Esophagus (tissue), 2 donors: ENCODE data around the gene EFCAB6. TPM values are rescaled to one million over a fixed set of nuclear protein-coding genes. Genes with fewer than 3 reads are reported as not detected.
A peak's percentile ranks its signal among the peaks of the same experiment; 100 is the strongest.

Experiments
- H3K27ac ChIP-seq, 2 donors: one replicate each; pipeline ENCODE4 v1.5.1; 2013; ENCODE audit warnings: low read depth in 2 of 2, mild to moderate bottlenecking in 2 of 2, inconsistent platforms in 1 of 2, low read length in 1 of 2, moderate library complexity in 1 of 2
- H3K27me3 ChIP-seq, 2 donors: one replicate each; pipeline ENCODE4 v1.6.1; 2013; ENCODE audit warnings: low read length in 2 of 2, control low read depth in 1 of 2, mild to moderate bottlenecking in 1 of 2; ENCODE audit not compliant: insufficient read depth in 2 of 2, control insufficient read depth in 1 of 2
- H3K36me3 ChIP-seq, 2 donors: one replicate each; pipeline ENCODE4 v1.6.1; 2013; ENCODE audit warnings: low read length in 1 of 2; ENCODE audit not compliant: control insufficient read depth in 2 of 2, insufficient read depth in 2 of 2
- H3K4me1 ChIP-seq, 2 donors: one replicate each; pipeline ENCODE4 v1.6.1; 2013; ENCODE audit warnings: low read length in 1 of 2; ENCODE audit not compliant: control insufficient read depth in 2 of 2, insufficient read depth in 2 of 2
- H3K4me3 ChIP-seq, 2 donors: one replicate each; pipeline ENCODE4 v1.5.1; 2013; ENCODE audit warnings: low read length in 2 of 2, mild to moderate bottlenecking in 2 of 2, low read depth in 1 of 2, moderate library complexity in 1 of 2
- H3K9me3 ChIP-seq, 2 donors: one replicate each; pipeline ENCODE4 v1.6.1; 2013; ENCODE audit warnings: mild to moderate bottlenecking in 2 of 2, low read depth in 1 of 2, low read length in 1 of 2, moderate library complexity in 1 of 2; ENCODE audit not compliant: control insufficient read depth in 2 of 2, insufficient read depth in 1 of 2
- WGBS, 2 donors: extraction: QIAGEN DNeasy Blood & Tissue Kit; methylation state at CpG; one replicate each; pipeline ENCODE4 v1.1.7; 2013; 5-methylcytosine and 5-hydroxymethylcytosine counted together
- polyA plus RNA-seq, 2 donors: library from polyadenylated mRNA; stranded (reverse); fragments of 200-250 nt; gene quantifications; one replicate each; pipeline ENCODE4 v1.2.3, GENCODE V29; 2013
- donor health status: healthy with polysubstance abuse.
- donor health status: Bipolar disorder and iron deficiency.

Gene EFCAB6
- polyA plus RNA-seq, 2 donors: 0.24 to 0.29 TPM

GRCh38 chr22:43795320-43795719 lies 16.8 kb downstream of the EFCAB6 start:
- no peaks in the 10 kb centered on the region for H3K36me3 ChIP-seq
- 87 to 88% methylated on average over 7 of the region's 7 CpGs for WGBS, 2 donors
- no peaks in the 10 kb centered on the region for H3K4me1 ChIP-seq
- H3K9me3 ChIP-seq: no peaks in the 10 kb centered on the region
- no peak overlapping the region for H3K27ac ChIP-seq
- H3K27me3 ChIP-seq: no peaks in the 10 kb centered on the region
- H3K4me3 ChIP-seq: no peak overlapping the region

- WGBS, 2 donors: 66% methylated on average over 5 of the region's 5 CpGs
- Histone ChIP-seq H3K27ac (no peak overlapping the region), H3K36me3 (no peaks in the 10 kb centered on the region), H3K9me3 (no peaks in the 10 kb centered on the region), H3K27me3 (no peaks in the 10 kb centered on the region), H3K4me3 (no peak overlapping the region), H3K4me1 (no peaks in the 10 kb centered on the region)
These were observed 19.2 kb downstream of the EFCAB6 start for GRCh38 chr22:43792905-43793304.

- Histone ChIP-seq H3K36me3 (no peaks in the 10 kb centered on the region), H3K27ac (peak overlapping the region in 1 of 2 donors; percentile 45), H3K4me1 (no peaks in the 10 kb centered on the region), H3K4me3 (no peak overlapping the region), H3K27me3 (no peaks in the 10 kb centered on the region), H3K9me3 (no peaks in the 10 kb centered on the region)
- WGBS, 2 donors: 21 to 29% methylated on average over 7 of the region's 7 CpGs
These were observed 22.7 kb downstream of the EFCAB6 start for GRCh38 chr22:43789452-43789851.

GRCh38 chr22:43783777-43784176 lies 28.3 kb downstream of the EFCAB6 start:
- WGBS, 2 donors: 96 to 98% methylated on average over 2 of the region's 2 CpGs
- H3K27ac ChIP-seq: no peak overlapping the region
- no peaks in the 10 kb centered on the region for H3K4me1 ChIP-seq
- H3K4me3 ChIP-seq: no peak overlapping the region
- no peaks in the 10 kb centered on the region for H3K36me3 ChIP-seq
- no peaks in the 10 kb centered on the region for H3K27me3 ChIP-seq
- H3K9me3 ChIP-seq: no peaks in the 10 kb centered on the region

GRCh38 chr22:43782448-43782847 lies 29.7 kb downstream of the EFCAB6 start:
- Histone ChIP-seq H3K36me3 (no peaks in the 10 kb centered on the region), H3K9me3 (no peaks in the 10 kb centered on the region), H3K27me3 (no peaks in the 10 kb centered on the region), H3K4me1 (no peaks in the 10 kb centered on the region), H3K27ac (no peak overlapping the region), H3K4me3 (no peak overlapping the region)
- WGBS, 2 donors: 80 to 83% methylated on average over 3 of the region's 3 CpGs

GRCh38 chr22:43777286-43777685 lies 34.8 kb downstream of the EFCAB6 start:
- no peaks in the 10 kb centered on the region for H3K27me3 ChIP-seq
- H3K4me3 ChIP-seq: no peak overlapping the region
- H3K27ac ChIP-seq: no peak overlapping the region
- no peaks in the 10 kb centered on the region for H3K4me1 ChIP-seq
- H3K36me3 ChIP-seq: no peaks in the 10 kb centered on the region
- WGBS, 2 donors: 36 to 52% methylated on average over 4 of the region's 4 CpGs
- no peaks in the 10 kb centered on the region for H3K9me3 ChIP-seq

- WGBS, 2 donors: 73 to 88% methylated on average over 8 to 9 of the region's 9 CpGs
- H3K9me3 ChIP-seq: no peaks in the 10 kb centered on the region
- H3K27ac ChIP-seq: no peak overlapping the region
- H3K4me3 ChIP-seq: no peak overlapping the region
- H3K4me1 ChIP-seq: no peaks in the 10 kb centered on the region
- no peaks in the 10 kb centered on the region for H3K27me3 ChIP-seq
- H3K36me3 ChIP-seq: no peaks in the 10 kb centered on the region
These were observed 35.9 kb downstream of the EFCAB6 start for GRCh38 chr22:43776081-43776670.

GRCh38 chr22:43774318-43774915 lies 37.7 kb downstream of the EFCAB6 start:
- Histone ChIP-seq H3K4me1 (no peaks in the 10 kb centered on the region), H3K27me3 (no peaks in the 10 kb centered on the region), H3K9me3 (no peaks in the 10 kb centered on the region), H3K36me3 (no peaks in the 10 kb centered on the region), H3K4me3 (no peak overlapping the region), H3K27ac (no peak overlapping the region)
- 89% methylated on average over 21 of the region's 21 CpGs for WGBS, 2 donors

- H3K36me3 ChIP-seq: no peaks in the 10 kb centered on the region
- H3K27me3 ChIP-seq: no peaks in the 10 kb centered on the region
- no peaks in the 10 kb centered on the region for H3K9me3 ChIP-seq
- H3K27ac ChIP-seq: no peak overlapping the region
- no peak overlapping the region for H3K4me3 ChIP-seq
- 71 to 76% methylated on average over 6 of the region's 6 CpGs for WGBS, 2 donors
- no peaks in the 10 kb centered on the region for H3K4me1 ChIP-seq
These were observed 39.3 kb downstream of the EFCAB6 start for GRCh38 chr22:43772831-43773230.

- Histone ChIP-seq H3K27ac (no peak overlapping the region), H3K4me1 (no peaks in the 10 kb centered on the region), H3K36me3 (no peaks in the 10 kb centered on the region), H3K27me3 (no peaks in the 10 kb centered on the region), H3K9me3 (peaks cover 0 to 2% of the 10 kb centered on the region in 2 donors), H3K4me3 (no peak overlapping the region)
- WGBS, 2 donors: 91 to 93% methylated on average over 4 of the region's 4 CpGs
These were observed 56.7 kb downstream of the EFCAB6 start for GRCh38 chr22:43755452-43755851.
